HepG2 (cell line): ENCODE measurements around the gene NOL4L. TPM values are rescaled to one million over a fixed set of nuclear protein-coding genes. Genes with fewer than 3 reads are reported as not detected.

ENCODE experiments used
- CEBPB ChIP-seq: IDR thresholded peaks from 2 replicates; pipeline ENCODE4 v1.6.1; 2011; ENCODE audit warnings: low read depth, low read length, improper control_type of control experiment, borderline replicate concordance
- FLYWCH1 ChIP-seq: sonication (generic); formaldehyde crosslinking; IDR thresholded peaks from 2 replicates; pipeline ENCODE4 v1.8.1; 2023; ENCODE audit warnings: mild to moderate bottlenecking, missing genetic modification reagents
- SP1 ChIP-seq, 2 experiments: fragments of 450-650 bp in 1 of 2; sonication (generic) in 1 of 2; formaldehyde crosslinking in 1 of 2; IDR thresholded peaks; 2 replicates each; pipeline versions ENCODE4 v1.4.0 to v1.6.1; 2016 to 2020; ENCODE audit warnings: missing genetic modification reagents in 1 of 2
- ZBED4 ChIP-seq: sonication (generic); formaldehyde crosslinking; IDR thresholded peaks from 2 replicates; pipeline ENCODE4 v1.4.0; 2020; ENCODE audit warnings: missing genetic modification reagents, borderline replicate concordance
- ZNF318 ChIP-seq: sonication (generic); formaldehyde crosslinking; IDR thresholded peaks from 2 replicates; pipeline ENCODE4 v1.4.0; 2020; ENCODE audit warnings: mild to moderate bottlenecking, missing genetic modification reagents
- ZNF614 ChIP-seq: IDR thresholded peaks from 2 replicates; pipeline ENCODE4 v1.6.1; 2018; ENCODE audit warnings: missing biosample characterization, missing genetic modification reagents, inconsistent platforms, borderline replicate concordance
- ZNF646 ChIP-seq: sonication (generic); formaldehyde crosslinking; IDR thresholded peaks from 2 replicates; pipeline ENCODE4 v1.9.0; 2021; ENCODE audit warnings: mild to moderate bottlenecking, missing genetic modification reagents
- ZNF672 ChIP-seq: sonication (generic); formaldehyde crosslinking; IDR thresholded peaks from 2 replicates; pipeline ENCODE4 v1.8.1; 2022; ENCODE audit warnings: missing genetic modification reagents
- polyA plus RNA-seq, 8 experiments: library from polyadenylated mRNA; depleted of rRNA in 3 of 8; stranded (reverse) in 7 of 8; unstranded in 1 of 8; fragments of >200 nt; fragmentation: Illumina TruSeq in 4 of 8; extraction: Trizol in 4 of 8; gene quantifications; 2 replicates each; pipeline versions ENCODE4 v1.2.1 to v1.2.3, GENCODE V29; 2011 to 2016; ENCODE audit warnings: low read depth in 4 of 8, missing spikeins in 1 of 8, mixed read lengths in 1 of 8; ENCODE audit not compliant: insufficient read depth in 1 of 8
- total RNA-seq, 5 experiments: library from RNA; depleted of rRNA; stranded (reverse); fragments of >200 nt; fragmentation: Illumina TruSeq; extraction: Trizol; gene quantifications; 2 replicates each; pipeline ENCODE4 v1.2.3, GENCODE V29; 2016; ENCODE audit warnings: low read depth in 1 of 5

The NOL4L gene
- total and polyA plus RNA-seq, 2 of the 13 experiments (the other 11 are each of a cell fraction or from before 2014, with no cell fraction given) = 16.6 to 35.4 TPM

- TF ChIP-seq ZNF318 = no peak
- peak; percentile 72; the same call in 1 of the 2 replicates for TF ChIP-seq FLYWCH1 (CRISPR knock-in tag)
- TF ChIP-seq CEBPB = no peak
- TF ChIP-seq ZNF646 (CRISPR knock-in tag) = no peak
- TF ChIP-seq ZBED4 = 0 out of 2 replicates have a peak, but pooled peaks have one; percentile 17
- TF ChIP-seq ZNF672 = no peak
- TF ChIP-seq SP1 (IDR thresholded peaks at IDR 0.05) = no peak
- no peak for TF ChIP-seq SP1 (CRISPR knock-in tag; IDR thresholded peaks at IDR 0.05)
- peak; percentile 21; the same call in 1 of the 2 replicates for TF ChIP-seq ZNF614 (CRISPR knock-in tag)
Observed at GRCh38 chr20:32569380-32570305, 15.5 kb downstream of the NOL4L start (continued).
